Right hindlimb (tissue), 1 donor: ENCODE data around the gene STK32B.

Source experiments
- DNase-seq: peaks from one replicate; pipeline ENCODE4 v3.0.0-alpha.2; 2018

The STK32B gene

GRCh38 chr4:5126857-5127256, 75.6 kb downstream of the STK32B start:
- no peak for DNase-seq

GRCh38 chr4:5127556-5127955, 76.3 kb downstream of the STK32B start:
- DNase-seq = no peak

- no peak for DNase-seq
Measured at GRCh38 chr4:5128569-5128968, 77.3 kb downstream of the STK32B start.

DNA sequence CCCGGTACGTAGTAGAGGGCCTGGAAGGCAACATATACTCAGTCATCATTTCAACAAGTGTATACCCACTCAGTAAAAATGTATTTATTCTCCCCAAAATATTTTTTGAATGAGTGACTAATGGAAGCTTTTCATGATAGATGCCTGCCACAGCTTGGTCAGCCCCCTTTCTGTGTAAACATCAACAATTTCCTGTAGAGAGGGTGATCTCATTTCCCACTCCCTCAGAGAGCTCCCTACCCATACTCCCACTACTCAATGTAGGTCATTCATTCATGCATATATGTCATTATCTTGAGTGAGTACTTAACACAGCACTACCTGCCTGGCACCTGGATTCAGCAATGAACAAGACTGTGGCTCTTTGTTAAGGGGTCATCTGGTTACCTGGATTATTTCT, 81.9 kb downstream of the STK32B start:
- no peak for DNase-seq

- no peak for DNase-seq
Measured at GRCh38 chr4:5133933-5134594, 82.8 kb downstream of the STK32B start.

DNA sequence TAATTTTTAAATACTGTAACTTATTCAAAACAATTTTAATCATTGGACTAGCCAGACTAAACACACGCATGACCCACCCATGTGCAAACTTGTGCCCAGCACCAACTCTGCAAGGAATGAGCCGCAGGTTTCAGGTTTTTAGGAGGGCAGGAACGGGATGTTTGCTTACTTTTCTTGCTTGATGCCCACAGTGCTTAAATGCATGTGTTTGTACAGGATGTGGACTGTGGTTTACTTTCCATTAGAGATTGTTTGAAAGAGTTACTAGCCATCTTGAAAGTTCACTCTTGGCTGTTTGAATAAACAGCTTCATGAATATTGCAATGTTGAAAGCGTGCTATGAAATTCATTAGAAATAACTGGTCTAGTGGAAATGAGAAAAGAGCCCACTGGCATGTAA, 83.3 kb downstream of the STK32B start:
- no peak for DNase-seq

DNA sequence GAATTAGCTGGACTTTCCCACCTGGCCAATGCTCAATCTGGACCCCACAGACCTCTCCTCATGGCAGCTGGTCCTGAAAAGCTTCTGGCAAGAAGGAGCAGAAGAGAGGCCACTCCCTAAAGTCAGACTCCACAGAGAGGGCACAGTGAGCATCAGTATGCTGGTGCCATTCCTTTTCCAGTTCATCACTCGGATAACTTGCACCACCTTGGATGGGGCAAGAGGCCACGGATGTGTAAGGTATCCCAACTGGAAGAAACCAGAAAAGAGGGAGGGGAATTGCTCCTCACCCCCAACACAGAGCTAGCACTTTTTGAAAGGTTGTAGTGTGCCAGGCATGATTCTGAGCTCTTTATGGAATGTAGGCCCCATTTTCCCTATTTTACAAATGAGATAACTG, 85.9 kb downstream of the STK32B start:
- DNase-seq = no peak

GRCh38 chr4:5137927-5138326, 86.6 kb downstream of the STK32B start:
- no peak for DNase-seq

- DNase-seq = no peak
Measured at GRCh38 chr4:5138389-5138788, 87.1 kb downstream of the STK32B start.

GRCh38 chr4:5139141-5139540, 87.9 kb downstream of the STK32B start:
- DNase-seq = no peak

- no peak for DNase-seq
Measured at GRCh38 chr4:5141802-5142201, 90.5 kb downstream of the STK32B start.

DNA sequence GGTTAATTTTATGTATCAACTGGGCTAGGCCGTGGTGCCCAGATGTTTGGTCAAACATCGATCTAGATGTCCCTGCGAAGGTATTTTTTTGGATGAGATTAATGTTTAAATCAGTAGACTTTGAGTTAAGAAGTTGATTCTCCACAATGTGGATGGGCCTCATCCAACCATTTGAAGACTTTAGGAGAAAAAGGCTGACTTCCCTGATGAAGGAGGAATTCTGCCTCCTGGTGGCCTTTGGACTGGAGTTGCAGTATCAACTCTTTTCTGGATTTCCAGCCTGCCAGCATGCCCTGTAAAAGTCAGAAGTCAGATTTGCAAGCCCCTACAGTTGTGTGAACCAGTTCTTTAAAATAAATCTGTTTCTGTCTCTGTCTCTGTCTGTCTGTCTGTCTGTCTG, 91.4 kb downstream of the STK32B start:
- peak; percentile 45 for DNase-seq

DNA sequence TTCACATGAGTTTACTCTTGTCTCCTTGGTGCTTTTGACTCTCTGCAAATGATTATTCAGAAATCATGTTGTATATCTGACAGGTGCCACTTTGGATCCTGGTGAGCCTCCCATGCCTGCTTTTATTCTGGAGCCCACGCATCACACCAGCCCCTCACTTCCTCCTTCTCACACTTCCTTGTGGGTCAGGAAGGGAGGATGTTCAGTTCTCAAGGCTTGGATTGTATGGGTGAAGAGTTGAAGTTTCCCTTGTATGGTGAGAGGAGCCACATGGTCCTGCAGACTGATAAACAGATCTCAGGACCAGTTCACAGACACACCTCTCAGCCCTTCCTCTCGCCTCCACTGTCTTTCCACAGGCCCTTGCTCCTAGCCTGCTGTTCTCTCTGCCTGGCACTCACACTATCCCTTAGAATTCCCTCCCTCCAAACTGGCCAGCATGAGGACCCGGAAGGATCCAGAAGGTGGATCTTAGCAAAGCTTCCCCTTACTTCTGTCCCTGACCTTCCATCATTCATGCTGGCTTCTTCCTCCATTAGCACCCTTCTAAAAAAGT, 92.1 kb downstream of the STK32B start:
- DNase-seq = no peak

DNA sequence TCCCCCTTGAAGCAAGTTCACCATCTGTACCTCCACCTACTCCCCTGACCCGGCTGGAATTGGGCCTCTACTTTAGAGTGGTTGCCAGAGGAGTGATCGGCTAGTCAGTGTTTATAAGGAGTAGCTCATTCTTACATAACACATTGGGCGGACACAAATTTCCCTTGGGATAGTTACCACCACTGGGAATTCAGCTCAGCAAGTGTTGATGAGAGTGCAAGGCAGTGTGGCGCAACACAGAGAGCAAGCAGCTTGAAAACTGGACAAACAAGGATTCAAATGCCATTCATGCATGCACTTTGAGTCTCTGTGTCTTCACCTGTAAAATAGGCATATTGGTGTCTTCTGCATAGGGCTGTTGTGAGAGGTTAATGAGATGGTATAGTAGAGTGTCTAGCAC, 92.7 kb downstream of the STK32B start:
- no peak for DNase-seq

GRCh38 chr4:5144384-5144783, 93.1 kb downstream of the STK32B start:
- no peak for DNase-seq

- no peak for DNase-seq
Measured at GRCh38 chr4:5146248-5146647, 95.0 kb downstream of the STK32B start.

- DNase-seq = no peak
Measured at GRCh38 chr4:5152521-5152920, 101.2 kb downstream of the STK32B start.

GRCh38 chr4:5156682-5157081, 105.4 kb downstream of the STK32B start:
- DNase-seq = no peak

DNA sequence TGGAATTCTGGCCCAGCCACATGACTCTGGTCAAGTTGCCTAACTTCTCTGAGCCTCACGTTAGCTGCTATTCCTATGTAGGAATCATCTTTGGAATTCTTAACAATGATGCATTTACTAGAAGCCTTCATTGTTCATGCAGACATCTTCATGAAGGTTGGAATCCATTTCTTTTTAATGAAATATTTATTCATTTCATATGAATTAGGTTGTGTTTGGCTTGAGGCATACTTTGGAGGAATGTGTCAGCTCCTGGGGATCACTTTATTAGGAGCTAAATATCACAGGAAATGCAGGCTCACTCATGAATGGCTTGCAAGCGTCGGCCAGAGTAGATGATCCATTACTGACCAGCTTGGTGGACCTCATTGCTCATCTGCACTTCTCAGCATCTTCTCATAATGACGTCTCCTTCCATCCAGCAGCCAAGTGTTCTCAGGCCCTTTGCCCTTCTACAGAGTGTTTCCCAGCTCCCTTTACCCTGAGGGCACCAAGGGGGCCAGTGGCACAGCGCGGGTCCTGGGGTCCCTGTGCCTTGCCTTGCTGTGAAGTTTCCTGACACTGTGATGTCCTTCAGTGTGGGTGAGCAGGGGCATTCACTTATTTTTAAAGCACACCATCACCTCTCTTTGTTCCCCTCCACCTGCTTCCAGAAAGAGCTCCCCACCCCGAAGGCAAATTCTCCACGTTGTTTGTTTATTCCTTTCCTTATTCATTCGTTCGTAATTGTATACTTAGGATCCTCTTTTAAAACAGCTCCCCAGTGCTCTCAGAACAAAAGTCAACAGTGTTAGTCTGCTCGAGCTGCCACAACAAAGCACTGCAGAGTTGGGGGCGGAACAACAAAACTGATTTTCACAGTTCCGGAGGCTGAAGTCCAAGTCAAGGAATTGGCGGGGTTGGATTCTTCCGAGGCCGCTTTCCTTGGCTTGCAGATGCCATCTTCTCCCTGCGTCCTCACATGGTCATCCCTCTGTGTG, 106.8 kb downstream of the STK32B start:
- DNase-seq = no peak

GRCh38 chr4:5158825-5159224, 107.5 kb downstream of the STK32B start:
- no peak for DNase-seq

- no peak for DNase-seq
Measured at GRCh38 chr4:5160668-5161067, 109.4 kb downstream of the STK32B start.

DNA sequence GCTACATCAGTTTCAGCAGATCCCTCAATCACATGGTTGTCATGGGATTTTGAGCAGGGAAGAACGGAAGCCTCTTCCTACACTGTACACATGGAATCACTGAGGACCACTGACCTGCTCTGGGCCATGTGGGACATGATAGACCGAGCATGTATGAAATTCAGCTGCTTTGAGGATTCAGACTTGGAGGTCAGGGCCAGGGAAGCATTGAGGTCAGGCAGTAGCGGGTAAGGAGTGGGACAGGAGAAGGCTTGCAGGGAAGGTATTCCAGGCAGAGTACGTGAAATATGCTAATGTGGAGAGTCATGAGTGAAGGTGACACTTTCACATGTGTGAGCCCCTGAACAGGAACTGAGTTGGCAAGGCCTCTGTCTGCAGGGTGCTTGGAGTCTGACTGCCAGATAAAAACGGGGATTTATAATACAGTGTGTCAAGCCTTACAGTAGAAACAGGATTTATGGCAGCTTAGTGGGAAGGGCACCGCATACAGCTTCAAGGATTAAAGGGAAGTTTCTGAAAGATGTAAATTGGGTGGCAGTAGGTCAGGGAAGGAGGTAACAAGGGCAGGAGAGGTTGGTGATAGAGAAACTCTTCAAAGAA, 111.7 kb downstream of the STK32B start:
- DNase-seq = no peak

DNA sequence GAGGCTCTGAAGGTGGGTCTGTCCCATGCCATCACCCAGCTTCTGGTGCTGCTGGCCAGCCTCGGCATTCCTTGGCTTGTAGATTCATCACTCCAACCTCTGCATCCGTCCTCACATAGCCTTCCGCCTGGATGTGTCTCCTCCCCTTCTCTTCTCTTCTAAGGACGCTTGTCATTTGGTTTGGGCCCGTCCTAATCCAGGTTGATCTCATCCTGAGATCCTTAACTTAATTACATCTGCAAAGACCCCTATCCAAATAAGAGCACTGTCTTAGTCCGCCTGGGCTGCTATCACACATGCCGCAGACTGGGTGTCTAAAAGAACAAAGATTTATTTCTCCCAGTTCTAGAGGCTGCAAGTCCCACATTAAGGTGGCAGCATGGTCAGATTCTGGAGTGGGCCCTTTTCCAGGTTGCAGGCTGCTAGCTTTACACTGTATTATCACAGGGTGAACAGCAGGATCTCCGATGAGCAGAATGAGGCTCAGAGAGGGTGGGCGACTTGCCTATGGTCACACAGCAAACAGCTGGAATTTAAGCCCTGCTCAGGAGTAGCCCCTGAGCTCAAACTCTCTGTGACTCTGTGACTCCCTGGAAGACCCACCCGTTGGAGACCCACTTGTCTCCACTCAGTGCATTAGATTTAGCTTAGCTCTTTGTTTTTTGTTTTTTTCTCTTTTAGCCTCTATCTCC, 113.1 kb downstream of the STK32B start:
- no peak for DNase-seq
